Stimulated activated CD8-positive, alpha-beta memory T cell treated with anti-CD3 and anti-CD28 coated beads, Interleukin-2, amount 100 ng/mL, for 48 hours (primary cell): ENCODE measurements around the gene CCDC50.

ENCODE experiments used
- DNase-seq, 2 donors: peaks; one replicate each; pipeline ENCODE4 v3.0.0-alpha.2; 2020; ENCODE audit warnings: low read depth in 2 of 2

Gene CCDC50

DNA sequence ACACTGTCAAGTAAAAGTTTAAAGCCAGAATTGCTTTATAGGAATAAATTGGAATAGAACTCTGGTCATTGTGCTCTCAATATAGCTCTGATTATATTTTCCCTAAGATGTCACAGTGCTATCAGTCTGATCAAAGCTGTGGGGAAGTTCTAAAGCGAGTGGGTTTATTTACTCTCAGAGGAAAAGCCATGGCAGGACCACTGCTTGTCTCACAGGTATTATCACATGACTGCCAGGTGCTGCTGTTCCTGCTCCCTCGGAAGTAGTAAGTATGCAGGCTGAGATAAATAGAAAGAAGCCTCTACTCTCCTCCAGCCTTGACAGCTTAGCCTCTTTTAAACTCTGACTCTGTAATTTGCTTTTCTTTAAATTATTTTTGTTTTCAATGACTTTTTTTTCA, 50.3 kb downstream of the CCDC50 start:
- DNase-seq: no peak

GRCh38 chr3:191380001-191380400, 50.8 kb downstream of the CCDC50 start:
- DNase-seq: no peak

- DNase-seq: no peak
Measured at GRCh38 chr3:191381303-191381702, 52.1 kb downstream of the CCDC50 start.

- DNase-seq: no peak
Measured at GRCh38 chr3:191382661-191383060, 53.5 kb downstream of the CCDC50 start.

- no peak for DNase-seq
Measured at GRCh38 chr3:191383124-191383523, 53.9 kb downstream of the CCDC50 start.

DNA sequence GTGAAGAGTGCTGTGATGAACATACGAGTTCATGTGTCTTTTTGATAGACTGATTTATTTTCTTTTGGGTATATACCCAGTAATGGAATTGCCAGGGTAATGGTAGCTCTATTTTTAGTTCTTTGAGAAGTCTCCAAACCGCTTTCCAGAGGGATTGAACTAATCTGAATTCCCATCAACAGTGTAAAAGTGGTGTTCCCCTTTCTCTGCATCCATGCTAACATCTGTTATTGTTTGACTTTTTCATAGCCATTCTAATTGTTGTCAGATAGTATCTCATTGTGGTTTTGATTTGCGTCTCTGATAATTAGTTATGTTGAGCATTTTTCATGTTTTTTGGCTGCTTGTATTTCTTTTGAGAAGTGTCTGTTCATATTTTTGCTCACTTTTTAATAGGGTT, 55.9 kb downstream of the CCDC50 start:
- no peak for DNase-seq

- DNase-seq: no peak
Measured at GRCh38 chr3:191387441-191388077, 58.4 kb downstream of the CCDC50 start.

- no peak for DNase-seq
Measured at GRCh38 chr3:191388823-191389222, 59.6 kb downstream of the CCDC50 start.

DNA sequence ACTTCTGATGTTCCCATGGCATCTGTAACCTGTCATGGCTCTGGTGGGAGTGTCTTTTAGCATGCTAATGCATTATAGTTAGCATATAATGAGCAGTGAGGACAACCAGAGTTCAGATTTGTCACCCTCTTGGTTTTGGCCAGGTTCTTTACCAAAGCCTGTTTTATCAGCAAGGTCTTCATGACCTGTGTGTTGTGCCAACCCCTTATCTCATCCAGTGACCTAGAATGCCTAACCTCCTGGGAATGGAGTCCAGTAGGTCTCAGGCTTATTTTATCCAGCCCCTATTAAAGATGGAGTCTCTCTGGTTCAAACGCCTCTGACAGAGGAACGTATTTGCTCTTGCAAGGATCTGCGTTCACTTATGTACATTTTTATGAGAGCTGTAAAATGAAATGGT, 61.4 kb downstream of the CCDC50 start:
- no peak for DNase-seq

DNA sequence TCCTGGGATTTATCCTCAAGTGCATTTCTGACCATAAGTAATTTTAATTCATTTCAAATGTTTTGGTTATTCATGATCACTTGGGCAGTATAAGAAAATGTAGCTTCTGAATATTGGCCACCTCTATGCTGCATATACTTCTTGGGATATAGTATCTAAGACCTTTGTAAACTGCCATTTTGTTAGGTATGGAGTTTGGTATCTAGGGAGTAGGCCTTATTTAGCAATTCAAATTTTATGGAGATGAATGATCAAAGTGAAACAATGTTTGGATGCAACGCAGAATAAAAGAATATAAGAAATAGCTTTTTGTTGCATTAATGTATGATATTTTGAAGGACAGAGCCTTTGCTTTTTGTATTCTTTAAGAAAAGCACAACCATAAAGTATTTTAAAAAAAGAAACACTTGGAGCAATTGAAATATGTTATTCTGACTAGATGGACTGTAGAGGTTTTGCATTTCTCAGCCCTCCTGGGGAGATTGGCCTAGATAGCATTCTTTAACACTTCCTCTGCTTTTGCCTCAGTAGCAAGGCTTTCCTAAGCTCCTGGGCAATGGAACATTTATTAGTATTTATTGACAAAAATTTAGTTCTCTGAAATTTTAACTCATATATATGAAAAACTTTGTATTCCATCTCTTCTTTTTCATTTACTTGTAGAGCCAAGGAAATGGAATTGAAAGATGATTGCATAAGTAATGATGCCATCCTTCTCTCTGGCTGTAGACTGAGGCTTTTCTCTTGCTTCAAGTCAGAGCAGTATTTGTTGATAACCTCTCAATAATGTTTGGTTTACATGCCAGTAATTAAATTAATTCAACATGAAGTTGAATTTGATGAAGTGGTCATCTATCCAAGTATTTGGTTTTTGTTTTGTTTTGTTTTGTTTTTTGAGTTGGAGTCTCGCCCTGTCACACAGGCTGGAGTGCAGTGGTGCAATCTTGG, 62.9 kb downstream of the CCDC50 start:
- no peak for DNase-seq

GRCh38 chr3:191393146-191393545, 64.0 kb downstream of the CCDC50 start:
- no peak for DNase-seq

DNA sequence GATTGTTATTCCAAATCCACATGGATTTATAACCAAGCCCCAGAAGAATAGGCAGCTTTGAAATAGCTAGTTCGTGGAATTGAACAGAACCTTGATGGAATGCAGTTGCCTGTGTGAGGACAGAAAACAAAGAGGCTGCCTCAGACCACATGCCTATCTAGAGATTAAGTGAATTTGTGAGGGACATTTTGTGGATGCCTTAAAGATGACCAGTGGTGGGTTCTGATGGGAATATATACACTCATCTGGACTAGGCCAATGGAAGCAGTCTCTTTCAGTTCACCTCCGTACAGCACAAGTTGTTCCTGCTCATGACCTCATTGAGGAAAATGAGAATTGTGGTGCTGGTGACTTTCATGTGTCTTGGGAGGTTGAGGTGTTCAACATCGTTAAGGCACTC, 68.6 kb downstream of the CCDC50 start:
- DNase-seq: no peak

DNA sequence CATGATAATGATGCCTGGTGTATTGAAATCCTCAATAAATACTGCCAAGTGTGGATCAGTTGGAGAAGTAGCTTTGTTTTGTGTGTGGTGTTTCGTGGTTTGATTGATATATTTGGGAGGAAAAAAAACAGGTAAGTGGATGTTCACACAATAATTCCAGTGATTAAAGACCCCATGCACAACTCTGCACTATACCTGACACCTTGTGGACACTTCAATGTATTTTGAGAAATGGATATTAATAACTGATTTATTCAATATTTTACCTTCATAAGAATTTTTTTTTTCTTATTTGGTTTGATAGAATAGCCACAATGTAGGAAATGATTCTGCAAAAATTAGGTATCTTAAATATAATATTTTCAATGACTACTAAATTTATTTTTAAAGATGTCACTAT, 69.4 kb downstream of the CCDC50 start:
- DNase-seq: no peak

DNA sequence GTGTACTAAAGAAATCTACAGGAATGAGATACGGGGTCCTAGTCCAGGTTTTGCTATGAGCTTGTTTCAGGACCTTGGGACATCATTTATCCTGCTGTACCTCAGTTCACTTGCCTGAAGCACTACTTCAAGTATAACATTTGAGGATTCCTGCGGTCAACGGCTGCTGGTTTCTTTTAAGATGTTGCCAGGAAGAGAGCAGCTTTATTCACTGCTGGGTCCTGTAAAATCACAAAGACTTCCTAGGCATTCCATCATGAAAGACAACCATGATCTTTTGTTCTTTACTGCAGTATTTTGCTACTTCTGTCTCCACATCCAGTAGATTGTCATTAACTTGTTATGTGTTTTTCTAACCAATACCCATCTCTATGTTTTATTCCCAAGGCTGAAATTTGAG, 70.7 kb downstream of the CCDC50 start:
- DNase-seq: no peak

GRCh38 chr3:191401775-191402357, 72.7 kb downstream of the CCDC50 start:
- no peak for DNase-seq

DNA sequence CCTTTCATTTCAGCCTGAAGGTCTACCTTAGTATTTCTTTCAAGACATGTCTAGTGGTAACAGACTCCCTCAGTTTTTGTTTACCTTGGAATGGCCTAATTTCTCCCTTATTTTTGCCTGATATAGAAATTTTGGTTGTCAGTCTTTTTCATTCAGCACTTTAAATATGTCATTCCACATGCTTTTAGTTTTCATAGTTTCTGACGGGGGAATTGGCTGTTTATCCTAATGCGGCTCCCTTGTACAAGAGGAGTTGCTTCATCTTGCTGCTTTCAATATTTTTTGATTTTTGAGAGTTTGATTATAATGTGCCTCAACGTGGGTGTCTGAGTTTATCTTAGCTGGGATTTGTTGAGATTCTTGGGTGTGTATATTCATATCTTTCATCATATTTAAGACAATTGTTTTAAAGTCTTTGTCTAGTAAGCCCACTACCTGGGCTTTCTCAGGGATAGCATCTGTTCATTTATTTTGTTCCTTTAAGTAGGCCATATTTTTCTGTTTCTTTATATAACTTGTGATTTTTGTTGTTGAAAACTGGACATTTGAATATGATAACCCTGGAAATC, 80.7 kb downstream of the CCDC50 start:
- no peak for DNase-seq

DNA sequence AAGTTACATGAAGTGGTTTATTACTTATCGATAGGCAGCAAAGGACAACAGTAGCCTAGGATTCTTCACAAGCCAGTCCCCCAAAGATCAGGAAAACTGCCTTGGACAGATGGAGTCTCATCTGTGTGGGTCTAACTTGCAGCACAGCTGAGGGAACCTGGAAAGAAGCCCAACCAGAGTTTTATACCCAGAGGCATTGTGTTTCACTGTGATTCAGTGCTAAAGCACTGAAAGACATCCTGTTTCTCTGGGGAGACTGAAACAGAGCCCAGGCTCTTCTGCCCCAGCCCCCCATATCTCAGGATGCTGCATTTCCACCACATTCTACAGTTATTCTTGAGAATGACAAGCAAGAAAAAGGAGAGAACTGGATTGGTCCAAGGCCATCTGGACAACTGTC, 83.6 kb downstream of the CCDC50 start:
- DNase-seq: no peak

DNA sequence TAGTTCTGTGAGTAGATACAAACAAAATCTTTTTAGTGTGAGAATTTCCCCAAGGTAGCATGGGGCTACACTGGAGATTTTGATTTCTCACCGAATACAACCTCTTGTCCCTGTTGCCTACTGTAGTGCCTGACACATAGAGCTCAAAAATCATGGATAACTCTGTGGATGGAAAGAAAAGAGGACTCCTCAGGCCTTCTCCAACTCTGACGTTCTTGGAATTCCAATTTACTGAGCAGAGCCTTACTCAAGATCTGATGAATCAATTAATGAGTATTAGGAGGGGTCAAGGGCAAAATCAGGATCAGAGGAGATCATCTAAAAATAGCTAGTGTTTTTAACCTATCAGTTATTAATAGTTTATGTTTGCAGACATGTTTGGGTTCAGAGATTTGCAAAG, 85.1 kb downstream of the CCDC50 start:
- DNase-seq: no peak

- DNase-seq: no peak
Measured at GRCh38 chr3:191414732-191415131, 85.5 kb downstream of the CCDC50 start.

DNA sequence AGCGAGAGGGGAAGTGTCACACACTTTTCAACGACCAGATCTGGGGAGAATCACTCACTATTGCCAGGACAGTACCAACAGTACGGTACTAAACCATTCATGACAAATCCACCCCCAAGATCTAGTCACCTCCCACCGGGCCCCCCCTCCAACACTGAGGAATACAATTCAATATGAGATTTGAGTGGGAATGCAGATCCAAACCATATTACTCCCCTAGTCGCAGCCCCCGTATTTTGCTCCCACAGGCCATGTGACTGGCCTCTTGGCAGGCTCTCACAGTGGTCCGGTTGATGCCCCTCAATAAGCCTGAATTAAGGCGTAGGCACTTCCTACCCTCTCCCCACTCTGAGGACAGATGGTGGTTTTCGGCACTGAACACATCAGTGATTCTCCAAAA, 86.4 kb downstream of the CCDC50 start:
- DNase-seq: no peak

DNA sequence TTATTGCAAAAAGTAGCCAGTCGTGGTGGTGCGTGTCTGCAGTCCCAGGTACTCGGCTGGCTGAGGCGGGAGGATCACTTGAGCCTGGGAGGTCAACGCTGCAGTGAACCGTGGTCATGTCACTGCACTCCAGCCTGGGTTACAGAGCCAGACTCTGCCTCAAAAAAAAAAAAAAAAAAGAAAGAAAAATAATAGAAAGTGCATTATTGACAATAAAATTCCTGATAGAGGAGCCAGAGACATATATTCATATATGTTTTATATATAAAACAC, 88.2 kb downstream of the CCDC50 start:
- DNase-seq: no peak

DNA sequence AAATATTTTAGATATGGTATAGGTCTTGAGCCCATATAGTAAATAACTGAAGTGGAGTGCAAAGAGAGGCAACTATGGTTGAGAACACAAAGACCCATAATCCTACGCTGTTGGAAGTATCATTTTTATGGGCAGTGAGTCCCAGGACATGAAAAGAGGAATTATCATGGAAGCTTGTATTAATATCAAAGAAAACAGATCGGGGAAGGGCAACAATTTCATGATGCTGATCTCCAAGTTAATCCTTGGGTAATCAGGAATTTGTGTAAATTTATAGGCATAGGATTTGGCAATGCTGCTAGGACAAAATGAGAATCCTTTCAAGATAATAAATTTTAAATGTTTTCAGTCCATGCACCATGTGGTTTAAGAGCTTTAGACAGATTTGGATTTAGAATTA, 91.6 kb downstream of the CCDC50 start:
- DNase-seq: no peak

DNA sequence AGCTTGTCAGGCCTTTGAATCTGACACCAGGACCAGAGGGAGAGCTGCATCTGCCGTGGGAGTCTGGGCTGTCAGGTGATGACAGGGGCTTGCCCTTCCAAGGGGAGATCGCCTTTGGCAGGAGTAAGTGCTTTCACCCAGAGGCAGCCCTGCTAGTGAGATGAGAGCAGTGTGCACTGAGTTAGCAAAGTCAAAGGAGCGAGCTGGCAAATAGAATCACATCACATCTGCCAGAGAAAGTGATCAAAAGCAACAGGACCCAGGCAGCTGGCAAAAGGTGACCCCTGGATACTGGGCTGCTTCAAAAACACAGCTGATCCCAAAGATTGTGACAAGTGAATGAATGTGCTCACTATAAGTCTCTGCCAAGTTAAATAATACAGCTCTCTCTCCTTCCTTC, 95.7 kb downstream of the CCDC50 start:
- DNase-seq: no peak
